IMR-90 (cell line): ENCODE results near the gene ZNF692. TPM values are rescaled to one million over a fixed set of nuclear protein-coding genes. Genes with fewer than 3 reads are reported as not detected.

Experiments used
- ATAC-seq: fragments of 200-7000 bp; cut with Tn5 transposase; 2 replicates; pipeline ENCODE4 v1.9.1; 2020; ENCODE audit warnings: low read depth, mild to moderate bottlenecking, moderate library complexity
- BruUV-seq: library from RNA; stranded (reverse); fragments of 400-500 nt; replicated peaks from 2 replicates; lab custom pipeline; 2021; lab: Mats Ljungman, UMichigan
- CTCF ChIA-PET: fragments of 300-600 bp; formaldehyde crosslinking; extraction: SDS; loops from one replicate; lab custom pipeline; 2021; ENCODE audit warnings: antibody characterized with exemption; lab: Yijun Ruan, JAX
- POLR2A ChIA-PET: fragments of 300-600 bp; sonication (Branson Sonifier 250); formaldehyde crosslinking; loops from one replicate; lab custom pipeline; 2022; ENCODE audit warnings: antibody characterized with exemption; ENCODE audit not compliant: unreplicated experiment; lab: Charles Lee
- DNase-seq: peaks from one replicate; pipeline ENCODE4 v3.0.0; 2013
- H2AFZ ChIP-seq: replicated peaks from 2 replicates; pipeline ENCODE3; 2013; ENCODE audit warnings: low read length, mild to moderate bottlenecking; ENCODE audit not compliant: poor library complexity
- H2AK5ac ChIP-seq: 2 replicates; pipeline ENCODE4 v1.6.1; 2013; ENCODE audit warnings: low read depth, low read length, inconsistent platforms
- H2AK9ac ChIP-seq: replicated peaks from 2 replicates; pipeline ENCODE3; 2013; ENCODE audit warnings: mild to moderate bottlenecking, low read depth, low read length, moderate library complexity; ENCODE audit not compliant: poor library complexity
- H2BK120ac ChIP-seq: 2 replicates; pipeline ENCODE4 v1.6.1; 2013; ENCODE audit warnings: low read depth, low read length, inconsistent platforms
- H2BK15ac ChIP-seq: 3 replicates; pipeline ENCODE4 v1.6.1; 2013; ENCODE audit warnings: low read depth, low read length, inconsistent platforms
- H2BK20ac ChIP-seq: 2 replicates; pipeline ENCODE4 v1.6.1; 2013; ENCODE audit warnings: low read depth, mild to moderate bottlenecking, inconsistent platforms, low read length, moderate library complexity
- H2BK5ac ChIP-seq: 2 replicates; pipeline ENCODE4 v1.6.1; 2013; ENCODE audit warnings: mild to moderate bottlenecking, low read depth, low read length, inconsistent platforms; ENCODE audit not compliant: poor library complexity, severe bottlenecking
- H3K14ac ChIP-seq: replicated peaks from 2 replicates; pipeline ENCODE4 v1.6.1; 2013; ENCODE audit warnings: low read depth, low read length, inconsistent platforms
- H3K18ac ChIP-seq: 2 replicates; pipeline ENCODE4 v1.6.1; 2013; ENCODE audit warnings: low read depth, low read length, control low read depth
- H3K23ac ChIP-seq: 2 replicates; pipeline ENCODE4 v1.6.1; 2013; ENCODE audit warnings: low read depth, low read length, inconsistent platforms
- H3K27ac ChIP-seq: 2 replicates; pipeline ENCODE4 v1.5.1; 2013; ENCODE audit warnings: mild to moderate bottlenecking, control low read depth, low read length; ENCODE audit not compliant: insufficient read depth
- H3K27me3 ChIP-seq: 2 replicates; pipeline ENCODE4 v1.6.1; 2013; ENCODE audit warnings: low read length; ENCODE audit not compliant: control insufficient read depth, insufficient read depth
- H3K36me3 ChIP-seq: 2 replicates; pipeline ENCODE4 v1.6.1; 2013; ENCODE audit warnings: low read length, mixed read lengths; ENCODE audit not compliant: control insufficient read depth, insufficient read depth
- H3K4ac ChIP-seq: 2 replicates; pipeline ENCODE4 v1.6.1; 2013; ENCODE audit warnings: low read depth, low read length, inconsistent platforms
- H3K4me1 ChIP-seq: 2 replicates; pipeline ENCODE4 v1.6.1; 2013; ENCODE audit warnings: low read length, mixed read lengths; ENCODE audit not compliant: control insufficient read depth, insufficient read depth
- H3K4me2 ChIP-seq: 2 replicates; pipeline ENCODE4 v1.6.1; 2013; ENCODE audit warnings: low read depth, mild to moderate bottlenecking, control low read depth, low read length, moderate library complexity
- H3K4me3 ChIP-seq: 2 replicates; pipeline ENCODE4 v1.5.1; 2013; ENCODE audit warnings: low read depth, mild to moderate bottlenecking, control low read depth, low read length, moderate library complexity; ENCODE audit not compliant: insufficient read depth
- H3K56ac ChIP-seq: 2 replicates; pipeline ENCODE4 v1.6.1; 2013; ENCODE audit warnings: low read length, inconsistent platforms; ENCODE audit not compliant: insufficient read depth; ENCODE audit errors: extremely low read depth
- H3K79me1 ChIP-seq, 2 experiments: 2 replicates each; pipeline ENCODE4 v1.6.1; 2013; ENCODE audit warnings: low read length in 2 of 2, inconsistent platforms in 1 of 2, low read depth in 1 of 2
- H3K9ac ChIP-seq: 2 replicates; pipeline ENCODE4 v1.6.1; 2013; ENCODE audit warnings: low read depth, low read length, control low read depth
- H3K9me1 ChIP-seq: 2 replicates; pipeline ENCODE4 v1.6.1; 2013; ENCODE audit warnings: low read length, inconsistent platforms; ENCODE audit not compliant: insufficient read depth
- H3K9me3 ChIP-seq: 2 replicates; pipeline ENCODE4 v1.6.1; 2013; ENCODE audit warnings: low read length; ENCODE audit not compliant: control insufficient read depth, insufficient read depth
- H4K20me1 ChIP-seq: 2 replicates; pipeline ENCODE4 v1.6.1; 2013; ENCODE audit warnings: low read length, inconsistent platforms; ENCODE audit not compliant: insufficient read depth
- H4K5ac ChIP-seq: 2 replicates; pipeline ENCODE4 v1.6.1; 2013; ENCODE audit warnings: mild to moderate bottlenecking, low read depth, low read length, control low read depth
- H4K8ac ChIP-seq, 2 experiments: 2 replicates each; pipeline ENCODE4 v1.6.1; 2013; ENCODE audit warnings: low read depth in 2 of 2, low read length in 2 of 2, control low read depth in 1 of 2, inconsistent platforms in 1 of 2
- H4K91ac ChIP-seq: 2 replicates; pipeline ENCODE4 v1.6.1; 2013; ENCODE audit warnings: low read depth, low read length, inconsistent platforms; ENCODE audit not compliant: insufficient read depth
- BHLHE40 ChIP-seq: fragments of 150-350 bp; IDR thresholded peaks from 2 replicates; pipeline ENCODE4 v1.6.1; 2016; ENCODE audit warnings: mild to moderate bottlenecking, low read depth, low read length
- CEBPB ChIP-seq: IDR thresholded peaks from 2 replicates; pipeline ENCODE4 v1.6.1; 2012; ENCODE audit warnings: low read depth, low read length, improper control_type of control experiment
- RAD21 ChIP-seq: IDR thresholded peaks from 2 replicates; pipeline ENCODE4 v1.6.1; 2012; ENCODE audit warnings: low read length, improper control_type of control experiment
- RFX5 ChIP-seq: IDR thresholded peaks from 2 replicates; pipeline ENCODE4 v1.8.0; 2012; ENCODE audit warnings: low read depth, mild to moderate bottlenecking, low read length, moderate library complexity
- SMC3 ChIP-seq: fragments of 150-350 bp; IDR thresholded peaks from 2 replicates; pipeline ENCODE4 v1.6.1; 2016; ENCODE audit warnings: low read depth, mild to moderate bottlenecking, antibody characterized with exemption, low read length, moderate library complexity
- whole genome bisulfite sequencing, 2 experiments: methylation state at CpG; one replicate each; pipeline versions ENCODE4 v1.1.5 to v1.1.7; 2013; ENCODE audit warnings: missing lambda C conversion rate in 2 of 2; ENCODE audit not compliant: insufficient read length in 1 of 2; ENCODE audit errors: extremely low coverage in 2 of 2; 5-methylcytosine and 5-hydroxymethylcytosine counted together
- dilution Hi-C: fragments of 300-500 bp; cut with HindIII; formaldehyde crosslinking; loops from one replicate; pipeline ENCODE4 v1.14.3; 2018; ENCODE audit warnings: low sequenced_read_pairs; ENCODE audit not compliant: unreplicated experiment
- in situ Hi-C: fragments of 300-500 bp; cut with MboI; formaldehyde crosslinking; loops from 3 replicates; pipeline ENCODE4 v1.14.3; 2019; ENCODE audit warnings: low sequenced_read_pairs, inconsistent platforms, mixed read lengths
- intact Hi-C: fragments of 100-400 bp; cut with micrococcal nuclease; formaldehyde crosslinking; loops from 2 replicates; pipeline ENCODE4 v1.10.0; 2022
- polyA plus RNA-seq, 3 experiments: library from polyadenylated mRNA; depleted of rRNA; stranded (reverse); fragments of >200 nt; gene quantifications; 2 replicates each; pipeline ENCODE4 v1.2.3, GENCODE V29; 2012; ENCODE audit warnings: low replicate concordance in 1 of 3
- total RNA-seq: library from RNA; depleted of rRNA; stranded (reverse); fragments of >200 nt; gene quantifications from 2 replicates; pipeline ENCODE4 v1.2.3, GENCODE V29; 2012
- TF ChIP-seq, protein P1 (sequence below): conservative IDR thresholded peaks from 2 replicates; pipeline ENCODE4 v1.5.1; 2012; ENCODE audit warnings: mild to moderate bottlenecking, low read depth, low read length, improper control_type of control experiment
- TF ChIP-seq, protein P2 (sequence below): fragments of 150-350 bp; IDR thresholded peaks from 2 replicates; pipeline ENCODE4 v1.6.1; 2016; ENCODE audit warnings: low read depth, mild to moderate bottlenecking, low read length, moderate library complexity, borderline replicate concordance

The ZNF692 gene
- total and polyA plus RNA-seq, 2 of the 4 experiments (the other 2 are of a cell fraction) = 7.3 to 50.4 TPM

DNA sequence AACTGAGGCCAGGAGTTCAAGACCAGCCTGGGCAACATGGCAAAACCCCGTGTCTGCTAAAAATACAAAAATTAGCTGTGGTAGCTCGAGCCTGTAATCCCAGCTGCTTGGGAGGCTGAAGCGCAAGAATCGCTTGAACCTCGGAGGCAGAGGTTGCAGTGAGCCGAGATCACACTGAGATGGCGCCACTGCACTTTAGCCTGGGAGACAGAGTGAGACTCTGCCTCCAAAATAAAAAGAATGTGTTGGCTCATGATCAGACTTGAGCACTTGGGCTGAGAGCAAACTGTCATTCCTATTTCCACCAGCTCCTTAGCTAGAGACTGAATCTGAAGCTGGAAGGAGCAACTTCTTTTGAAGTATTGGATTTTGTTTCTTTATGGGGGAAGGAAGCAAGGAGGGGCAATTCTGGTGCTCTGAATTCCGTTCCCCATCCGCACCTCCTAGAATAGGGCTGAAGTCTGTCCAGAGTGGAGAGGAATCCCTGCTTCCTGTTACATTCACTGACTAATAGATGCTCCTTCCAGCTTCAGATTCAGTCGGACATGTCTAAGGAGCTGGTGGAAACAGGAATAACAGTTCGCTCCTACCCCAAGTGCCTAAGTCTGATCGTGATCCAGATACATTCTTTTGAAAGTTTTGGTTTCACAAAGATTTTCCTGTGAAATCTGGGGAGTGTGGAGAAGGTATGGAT, 17.0 kb downstream of the ZNF692 start:
- ATAC-seq (no peak), DNase-seq (peak; percentile 65)
- H2AK5ac ChIP-seq = no peak overlapping the region
- ChIA-PET CTCF (interaction anchor here (0.5 to 1.4 kb wide), 4 partner anchors 13 to 1926 kb away, joined by 3 to 6 read pairs (median 4); partner anchors contain the start of gene SH3BP5L), POLR2A (no interaction called here)
- H3K4me3 ChIP-seq = no peak overlapping the region
- H3K27me3 ChIP-seq = no peaks in the 10 kb centered on the region
- peak overlapping the region; percentile 78 for H3K4ac ChIP-seq
- H4K5ac ChIP-seq = peak overlapping the region; percentile 72; the same call in 1 of the 2 replicates
- dilution Hi-C loops (no loop called here), intact Hi-C loops (loop anchor here (1.0 kb wide), 1 partner anchor 16 kb away; no protein-coding TSS in a partner anchor), in situ Hi-C loops (no loop called here)
- H2BK5ac ChIP-seq = peak overlapping the region; percentile 51
- BruUV-seq = no TSS peak
- H4K91ac ChIP-seq = no peak overlapping the region
- peak overlapping the region; percentile 48 for H3K4me2 ChIP-seq
- peaks cover 36 to 47% of the 10 kb centered on the region in 2 experiments for H3K79me1 ChIP-seq
- peak overlapping the region; percentile 20; the same call in 1 of the 2 replicates for H2BK120ac ChIP-seq
- H3K14ac ChIP-seq = peak overlapping the region; percentile 91
- peaks cover 10% of the 10 kb centered on the region for H3K4me1 ChIP-seq
- H2AFZ ChIP-seq = peak overlapping the region; percentile 79
- TF ChIP-seq RAD21 (peak; percentile 66), CEBPB (0 out of 2 replicates have a peak, but pooled peaks have one; percentile 8), SMC3 (peak; percentile 38; the same call in 1 of the 2 replicates), BHLHE40 (no peak), RFX5 (0 out of 2 replicates have a peak, but pooled peaks have one; percentile 3)
- TF ChIP-seq, protein P1, sequence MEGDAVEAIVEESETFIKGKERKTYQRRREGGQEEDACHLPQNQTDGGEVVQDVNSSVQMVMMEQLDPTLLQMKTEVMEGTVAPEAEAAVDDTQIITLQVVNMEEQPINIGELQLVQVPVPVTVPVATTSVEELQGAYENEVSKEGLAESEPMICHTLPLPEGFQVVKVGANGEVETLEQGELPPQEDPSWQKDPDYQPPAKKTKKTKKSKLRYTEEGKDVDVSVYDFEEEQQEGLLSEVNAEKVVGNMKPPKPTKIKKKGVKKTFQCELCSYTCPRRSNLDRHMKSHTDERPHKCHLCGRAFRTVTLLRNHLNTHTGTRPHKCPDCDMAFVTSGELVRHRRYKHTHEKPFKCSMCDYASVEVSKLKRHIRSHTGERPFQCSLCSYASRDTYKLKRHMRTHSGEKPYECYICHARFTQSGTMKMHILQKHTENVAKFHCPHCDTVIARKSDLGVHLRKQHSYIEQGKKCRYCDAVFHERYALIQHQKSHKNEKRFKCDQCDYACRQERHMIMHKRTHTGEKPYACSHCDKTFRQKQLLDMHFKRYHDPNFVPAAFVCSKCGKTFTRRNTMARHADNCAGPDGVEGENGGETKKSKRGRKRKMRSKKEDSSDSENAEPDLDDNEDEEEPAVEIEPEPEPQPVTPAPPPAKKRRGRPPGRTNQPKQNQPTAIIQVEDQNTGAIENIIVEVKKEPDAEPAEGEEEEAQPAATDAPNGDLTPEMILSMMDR = peak; percentile 58
- TF ChIP-seq, protein P2, sequence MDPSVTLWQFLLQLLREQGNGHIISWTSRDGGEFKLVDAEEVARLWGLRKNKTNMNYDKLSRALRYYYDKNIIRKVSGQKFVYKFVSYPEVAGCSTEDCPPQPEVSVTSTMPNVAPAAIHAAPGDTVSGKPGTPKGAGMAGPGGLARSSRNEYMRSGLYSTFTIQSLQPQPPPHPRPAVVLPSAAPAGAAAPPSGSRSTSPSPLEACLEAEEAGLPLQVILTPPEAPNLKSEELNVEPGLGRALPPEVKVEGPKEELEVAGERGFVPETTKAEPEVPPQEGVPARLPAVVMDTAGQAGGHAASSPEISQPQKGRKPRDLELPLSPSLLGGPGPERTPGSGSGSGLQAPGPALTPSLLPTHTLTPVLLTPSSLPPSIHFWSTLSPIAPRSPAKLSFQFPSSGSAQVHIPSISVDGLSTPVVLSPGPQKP = no peak
- no peak overlapping the region for H3K56ac ChIP-seq
- H3K36me3 ChIP-seq = peaks cover 16% of the 10 kb centered on the region
- no peak overlapping the region for H2BK20ac ChIP-seq
- H3K9ac ChIP-seq = peak overlapping the region; percentile 6; the same call in 1 of the 2 replicates
- no peak overlapping the region for H2BK15ac ChIP-seq
- H3K27ac ChIP-seq = peak overlapping the region; percentile 48; the same call in 1 of the 2 replicates
- no peaks in the 10 kb centered on the region for H3K9me3 ChIP-seq
- H2AK9ac ChIP-seq = peak overlapping the region; percentile 81
- H3K23ac ChIP-seq = peak overlapping the region; percentile 29
- peak overlapping the region; percentile 25; the same call in 1 of the 2 replicates for H3K18ac ChIP-seq
- H3K9me1 ChIP-seq = 0 out of 2 replicates have a peak, but pooled peaks cover 3% of the 10 kb centered on the region
- 32% methylated on average over 5 of the region's 12 CpGs; no CpG with 5 or more reads in 1 of the 2 experiments for WGBS, 2 experiments
- H4K20me1 ChIP-seq = no peaks in the 10 kb centered on the region
- peak overlapping the region in 1 of 2 experiments; percentile 86; a peak in 2 of 4 replicates for H4K8ac ChIP-seq
